ENCODE data around the gene TRMT2A.
"Not testable (repeated sequence)": the region's sequence is repeated elsewhere in the genome, so short reads cannot be mapped to it uniquely, and the experiment has no call there.

The TRMT2A gene

GRCh38 chr22:20116951-20117632, at the start of gene TRMT2A:
TSS of gene TRMT2A (minus strand) at chr22:20117226. CDS start at chr22:20116906, 320 bp downstream.
- DNase-seq (ENCODE audit: low spot score) = peak; percentile 100
- peak; percentile 38 for TF ChIP-seq CTCF (IDR thresholded peaks at IDR 0.05; ENCODE audit: extremely low read depth, insufficient read depth, missing control alignments)
- in situ Hi-C loops (cut with MboI; ENCODE audit: low pct_unique_long_range_greater_than_20kb, low sequenced_read_pairs, unreplicated experiment) = no loop called here

- DNase-seq (ENCODE audit: low spot score) = no peak
- TF ChIP-seq CTCF (IDR thresholded peaks at IDR 0.05; ENCODE audit: extremely low read depth, insufficient read depth, missing control alignments) = no peak
- in situ Hi-C loops (cut with MboI; ENCODE audit: low pct_unique_long_range_greater_than_20kb, low sequenced_read_pairs, unreplicated experiment) = no loop called here
Observed at GRCh38 chr22:20166703-20167102, 49.7 kb upstream of the TRMT2A start.

GRCh38 chr22:20165913-20166312, 48.9 kb upstream of the TRMT2A start:
- no peak for DNase-seq (ENCODE audit: low spot score)
- TF ChIP-seq CTCF (IDR thresholded peaks at IDR 0.05; ENCODE audit: extremely low read depth, insufficient read depth, missing control alignments) = no peak
- in situ Hi-C loops (cut with MboI; ENCODE audit: low pct_unique_long_range_greater_than_20kb, low sequenced_read_pairs, unreplicated experiment) = no loop called here

GRCh38 chr22:20165421-20165820, 48.4 kb upstream of the TRMT2A start:
- DNase-seq (ENCODE audit: low spot score) = no peak
- in situ Hi-C loops (cut with MboI; ENCODE audit: low pct_unique_long_range_greater_than_20kb, low sequenced_read_pairs, unreplicated experiment) = no loop called here
- no peak for TF ChIP-seq CTCF (IDR thresholded peaks at IDR 0.05; ENCODE audit: extremely low read depth, insufficient read depth, missing control alignments)

GRCh38 chr22:20164863-20165262, 47.8 kb upstream of the TRMT2A start:
- in situ Hi-C loops (cut with MboI; ENCODE audit: low pct_unique_long_range_greater_than_20kb, low sequenced_read_pairs, unreplicated experiment) = no loop called here
- DNase-seq (ENCODE audit: low spot score) = no peak
- no peak for TF ChIP-seq CTCF (IDR thresholded peaks at IDR 0.05; ENCODE audit: extremely low read depth, insufficient read depth, missing control alignments)

- in situ Hi-C loops (cut with MboI; ENCODE audit: low pct_unique_long_range_greater_than_20kb, low sequenced_read_pairs, unreplicated experiment) = no loop called here
- DNase-seq (ENCODE audit: low spot score) = no peak
- no peak for TF ChIP-seq CTCF (IDR thresholded peaks at IDR 0.05; ENCODE audit: extremely low read depth, insufficient read depth, missing control alignments)
Observed at GRCh38 chr22:20160041-20160440, 43.0 kb upstream of the TRMT2A start.

GRCh38 chr22:20159531-20159930, 42.5 kb upstream of the TRMT2A start:
- in situ Hi-C loops (cut with MboI; ENCODE audit: low pct_unique_long_range_greater_than_20kb, low sequenced_read_pairs, unreplicated experiment) = loop anchor here (10.0 kb wide), 1 partner anchor 135 kb away; no protein-coding TSS in a partner anchor

More at GRCh38 chr22:20159531-20159930, 42.5 kb upstream of the TRMT2A start:
- DNase-seq (ENCODE audit: low spot score) = not testable (repeated sequence)

Data from GM13977 (cell line).